Spleen (tissue), 11 donors: ENCODE measurements around the gene WDFY4. TPM values are rescaled to one million over a fixed set of nuclear protein-coding genes. Genes with fewer than 3 reads are reported as not detected.

ENCODE experiments used
- DNase-seq: peaks from one replicate; pipeline ENCODE4 v3.0.0-alpha.2; 2020
- H3K27ac ChIP-seq, 8 donors: fragments of 200-600 bp; sonication (generic) in 7 of 8; 1 replicate in 4 of 8; 2 replicates in 4 of 8; pipeline versions ENCODE4 v1.5.0 to v1.8.0; 2016 to 2021; ENCODE audit warnings: inconsistent platforms in 4 of 8, mild to moderate bottlenecking in 4 of 8, moderate library complexity in 1 of 8
- H3K27me3 ChIP-seq, 7 donors: fragments of 200-600 bp; sonication (generic) in 6 of 7; replicated peaks in 1 of 7; 1 replicate in 4 of 7; 2 replicates in 3 of 7; pipeline versions ENCODE4 v1.5.0 to v1.8.0; 2016 to 2021; ENCODE audit warnings: inconsistent platforms in 3 of 7, mild to moderate bottlenecking in 1 of 7
- H3K36me3 ChIP-seq, 6 donors: fragments of 200-600 bp; sonication (generic) in 5 of 6; 1 replicate in 4 of 6; 2 replicates in 2 of 6; pipeline versions ENCODE4 v1.5.0 to v1.8.0; 2016 to 2021; ENCODE audit warnings: inconsistent platforms in 2 of 6
- H3K4me1 ChIP-seq, 6 donors: fragments of 200-600 bp; sonication (generic) in 5 of 6; 1 replicate in 3 of 6; 2 replicates in 3 of 6; pipeline versions ENCODE4 v1.5.0 to v1.8.0; 2016 to 2021; ENCODE audit warnings: inconsistent platforms in 3 of 6
- H3K4me3 ChIP-seq, 8 donors: fragments of 200-600 bp; sonication (generic) in 7 of 8; 1 replicate in 4 of 8; 2 replicates in 4 of 8; pipeline versions ENCODE4 v1.5.0 to v1.8.0; 2016 to 2021; ENCODE audit warnings: inconsistent platforms in 4 of 8, mild to moderate bottlenecking in 4 of 8, moderate library complexity in 2 of 8
- H3K9me3 ChIP-seq, 8 donors: fragments of 200-600 bp; sonication (generic) in 7 of 8; 1 replicate in 4 of 8; 2 replicates in 4 of 8; pipeline versions ENCODE4 v1.5.0 to v1.8.0; 2016 to 2021; ENCODE audit warnings: inconsistent platforms in 4 of 8
- CTCF ChIP-seq, 11 experiments: fragments of 200-600 bp in 7 of 11; fragments of 450-650 bp in 4 of 11; sonication (generic) in 4 of 11; IDR thresholded peaks in 8 of 11; conservative IDR thresholded peaks in 3 of 11; 1 replicate in 7 of 11; 2 replicates in 4 of 11; pipeline versions ENCODE4 v1.4.0 to v1.8.0; 2016 to 2021; ENCODE audit warnings: antibody characterized with exemption in 11 of 11, inconsistent platforms in 4 of 11, mild to moderate bottlenecking in 1 of 11
- POLR2A ChIP-seq, 3 donors: fragments of 450-650 bp; IDR thresholded peaks; one replicate each; pipeline ENCODE4 v1.5.1; 2017; ENCODE audit warnings: antibody characterized with exemption in 3 of 3, mild to moderate bottlenecking in 1 of 3
- POLR2AphosphoS5 ChIP-seq, 3 donors: sonication (generic); formaldehyde crosslinking; IDR thresholded peaks; one replicate each; pipeline ENCODE4 v1.5.1; 2017; ENCODE audit warnings: antibody characterized with exemption in 3 of 3
- WGBS, 5 donors: extraction: QIAGEN DNeasy Blood & Tissue Kit in 3 of 5; methylation state at CpG; one replicate each; pipeline versions ENCODE4 v1.1.5 to v1.1.7; 2013 to 2018; 5-methylcytosine and 5-hydroxymethylcytosine counted together
- intact Hi-C: fragments of 100-400 bp; cut with DNase I; formaldehyde crosslinking; loops from one replicate; pipeline ENCODE4 v1.15.0; 2023; ENCODE audit warnings: low total_unique reads
- polyA plus RNA-seq, 3 donors: library from polyadenylated mRNA; stranded (reverse); fragments of 200-250 nt; gene quantifications; one replicate each; pipeline ENCODE4 v1.2.1, GENCODE V29; 2013
- total RNA-seq, 7 donors: library from RNA; depleted of rRNA in 3 of 7; stranded (reverse); fragments of >200 nt in 3 of 7; fragmentation: NEBNext Ultra II Directional in 4 of 7; extraction: Animal tissue kit (Norgen Biotek cat#: 25700) in 4 of 7; gene quantifications; one replicate each; pipeline versions ENCODE4 v1.1.0 to v1.2.1, GENCODE V29; 2016 to 2021
- donor health status: healthy with polysubstance abuse.
- donor health status: DM: no; HTN: no; CAD: no; lungs with moderate emphysema.
- donor health status: DM: no; HTN: no; CAD: no.
- donor health status: Bipolar disorder and iron deficiency.
- donor health status: healthy.
- donor health status: DM: no; HTN: no; CAD: no.
- donor health status: DM: yes; HTN: yes; CAD: no.

The WDFY4 gene
- total and polyA plus RNA-seq, 10 donors = 31.7 to 120 (median 88.9) TPM

- no peak for TF ChIP-seq CTCF (IDR thresholded peaks at IDR 0.05 in 8 of 11, conservative IDR thresholded peaks at IDR 0.05 in 3 of 11)
- TF ChIP-seq POLR2AphosphoS5 (IDR thresholded peaks at IDR 0.05) = no peak
- TF ChIP-seq POLR2A (IDR thresholded peaks at IDR 0.05) = no peak
- Histone ChIP-seq H3K4me3 (no peak overlapping the region), H3K27me3 (no peaks in the 10 kb centered on the region), H3K36me3 (no peaks in the 10 kb centered on the region), H3K27ac (peak overlapping the region in 5 of 8 donors; percentile 0 to 62 (median 53)), H3K4me1 (peaks cover 0 to 22% (median 1%) of the 10 kb centered on the region in 6 donors), H3K9me3 (peaks cover 0 to 21% (median 12%) of the 10 kb centered on the region in 8 donors)
- 71 to 85% (median 77%) methylated on average over 2 of the region's 2 CpGs for WGBS, 5 donors
- intact Hi-C loops = no loop called here
- DNase-seq = no peak
Measured at GRCh38 chr10:48677625-48678024, 7.0 kb upstream of the WDFY4 start.

- no peak for DNase-seq
- no peaks in the 10 kb centered on the region for H3K36me3 ChIP-seq
- peaks cover 0 to 21% (median 12%) of the 10 kb centered on the region in 8 donors for H3K9me3 ChIP-seq
- 64 to 89% (median 73%) methylated on average over 1 of the region's 1 CpG for WGBS, 5 donors
- intact Hi-C loops = no loop called here
- no peak overlapping the region for H3K4me3 ChIP-seq
- no peaks in the 10 kb centered on the region for H3K27me3 ChIP-seq
- peaks cover 0 to 22% (median 3%) of the 10 kb centered on the region in 6 donors for H3K4me1 ChIP-seq
- TF ChIP-seq POLR2A (IDR thresholded peaks at IDR 0.05) (no peak), CTCF (IDR thresholded peaks at IDR 0.05 in 8 of 11, conservative IDR thresholded peaks at IDR 0.05 in 3 of 11) (no peak), POLR2AphosphoS5 (IDR thresholded peaks at IDR 0.05) (no peak)
- H3K27ac ChIP-seq = peak overlapping the region in 5 of 8 donors; percentile 7 to 62 (median 53)
Measured at GRCh38 chr10:48678041-48678440, 6.6 kb upstream of the WDFY4 start.

- Histone ChIP-seq H3K27me3 (no peaks in the 10 kb centered on the region), H3K27ac (peak overlapping the region in 3 of 8 donors; percentile 2 to 34 (median 31)), H3K36me3 (no peaks in the 10 kb centered on the region), H3K9me3 (peaks cover 0 to 21% (median 12%) of the 10 kb centered on the region in 8 donors), H3K4me1 (peaks cover 0 to 54% (median 18%) of the 10 kb centered on the region in 6 donors), H3K4me3 (no peak overlapping the region)
- intact Hi-C loops = no loop called here
- no peak for DNase-seq
- 54 to 78% (median 57%) methylated on average over 3 of the region's 3 CpGs for WGBS, 5 donors
- no peak for TF ChIP-seq CTCF (IDR thresholded peaks at IDR 0.05 in 8 of 11, conservative IDR thresholded peaks at IDR 0.05 in 3 of 11)
- TF ChIP-seq POLR2A (IDR thresholded peaks at IDR 0.05) = no peak
- no peak for TF ChIP-seq POLR2AphosphoS5 (IDR thresholded peaks at IDR 0.05)
Measured at GRCh38 chr10:48681740-48682139, 2.9 kb upstream of the WDFY4 start.

GRCh38 chr10:48682265-48682664 lies 2.4 kb upstream of the WDFY4 start:
- H3K4me3 ChIP-seq = no peak overlapping the region
- H3K36me3 ChIP-seq = no peaks in the 10 kb centered on the region
- H3K27ac ChIP-seq = peak overlapping the region in 3 of 8 donors; percentile 2 to 34 (median 31)
- H3K4me1 ChIP-seq = peaks cover 0 to 59% (median 22%) of the 10 kb centered on the region in 6 donors
- H3K9me3 ChIP-seq = peaks cover 0 to 21% (median 11%) of the 10 kb centered on the region in 8 donors
- intact Hi-C loops = no loop called here
- TF ChIP-seq POLR2AphosphoS5 (IDR thresholded peaks at IDR 0.05) (no peak), POLR2A (IDR thresholded peaks at IDR 0.05) (no peak), CTCF (IDR thresholded peaks at IDR 0.05 in 8 of 11, conservative IDR thresholded peaks at IDR 0.05 in 3 of 11) (no peak)
- WGBS, 5 donors = 73 to 77% (median 74%) methylated on average over 3 of the region's 3 CpGs
- no peak for DNase-seq
- no peaks in the 10 kb centered on the region for H3K27me3 ChIP-seq
